Measurements from ENCODE around the gene FRMD3. TPM values are rescaled to one million over a fixed set of nuclear protein-coding genes. Genes with fewer than 3 reads are reported as not detected.
A peak's percentile ranks its signal among the peaks of the same experiment; 100 is the strongest.

The FRMD3 gene
- total RNA-seq, 1 experiment from 2014 or later = 1.9 TPM

DNA sequence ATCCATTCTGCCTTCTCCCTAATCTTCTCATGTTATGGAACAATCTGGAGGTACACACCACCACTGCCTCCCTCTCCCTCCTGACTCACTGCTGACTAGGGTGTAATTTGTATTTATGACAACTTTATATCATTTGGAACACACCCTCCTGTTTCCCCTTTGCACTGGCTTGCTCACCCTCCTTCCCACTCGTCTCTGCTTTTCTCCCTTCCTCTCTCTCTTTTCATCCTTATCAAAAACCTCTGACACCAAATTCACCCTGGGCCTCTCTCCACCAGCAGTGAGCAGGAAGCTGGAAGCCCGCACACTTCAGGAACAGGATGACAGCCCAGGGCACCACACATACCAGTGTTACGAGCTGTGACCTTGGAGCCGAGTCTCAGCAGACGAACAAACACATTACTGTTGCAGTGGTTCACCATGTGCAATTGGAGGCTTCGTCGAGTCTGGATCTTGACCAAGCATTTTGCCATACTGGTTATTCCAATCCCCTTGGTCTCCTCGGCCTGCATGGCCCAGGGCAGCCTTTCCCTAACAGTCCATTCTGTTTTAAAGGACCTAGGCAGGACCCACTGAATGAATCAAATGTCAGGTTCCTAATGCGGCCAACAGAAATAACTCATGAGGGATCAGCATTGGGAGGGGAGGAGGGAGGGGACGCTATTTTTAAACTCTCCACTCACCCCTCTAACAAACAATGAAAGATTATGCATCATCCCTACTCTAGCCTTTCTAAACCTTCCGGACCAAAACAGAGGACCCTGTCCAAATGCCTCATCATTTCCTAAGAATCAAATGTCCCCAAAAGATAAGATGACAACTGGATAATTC is 271.3 kb downstream of the FRMD3 start:
- Histone ChIP-seq H2AFZ (no peak overlapping the region), H3K4me2 (peak overlapping the region; percentile 24), H3K4me3 (no peak overlapping the region), H3K9me3 (ENCODE audit: insufficient read depth, low read depth) (no peaks in the 10 kb centered on the region), H3K9me2 (ENCODE audit: insufficient read depth) (no peaks in the 10 kb centered on the region), H3K27ac (no peak overlapping the region), H3K36me3 (ENCODE audit: low read depth) (no peaks in the 10 kb centered on the region), H3K4me1 (replicated peaks; ENCODE audit: insufficient read depth) (peaks cover 13% of the 10 kb centered on the region), H4K20me1 (ENCODE audit: insufficient read depth) (no peaks in the 10 kb centered on the region), H3K79me2 (ENCODE audit: low read depth) (no peaks in the 10 kb centered on the region), H3F3A (ENCODE audit: insufficient read depth, low read depth) (peaks cover 7% of the 10 kb centered on the region; the same call in 1 of the 2 replicates), H3K27me3 (ENCODE audit: insufficient read depth, low read depth) (no peaks in the 10 kb centered on the region)
- DNase-seq = peak in 1 of 2 experiments; percentile 48
- POLR2A ChIA-PET (ENCODE audit: unreplicated experiment) = interaction anchor here (0.6 kb wide), 1 partner anchor 206 kb away, joined by 3 read pairs; no protein-coding TSS in a partner anchor
- no TSS peak for BruUV-seq (replicated peaks)
- CTCF ChIA-PET = no interaction called here
- TF ChIP-seq CTCF (conservative IDR thresholded peaks at IDR 0.05) (no peak), EZH2 (IDR thresholded peaks at IDR 0.05; ENCODE audit: low read depth) (no peak)
- intact Hi-C loops (cut with micrococcal nuclease; ENCODE audit: unreplicated experiment) = no loop called here

DNA sequence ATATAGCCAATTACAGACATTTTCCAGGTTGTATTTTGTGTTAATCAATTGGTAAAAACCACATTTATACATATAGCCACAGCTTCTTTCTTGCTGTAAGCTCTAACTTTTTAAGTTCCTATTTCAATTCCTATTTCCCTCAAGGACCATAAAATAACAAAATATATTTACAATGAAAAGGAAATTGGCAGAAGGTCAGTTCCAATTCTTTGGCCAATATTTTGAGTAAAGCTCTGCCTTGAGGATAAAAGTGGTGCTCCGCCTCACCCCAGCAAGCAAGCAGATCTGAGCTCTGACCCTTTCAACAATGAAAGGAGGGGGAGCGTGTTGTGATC is 271.9 kb downstream of the FRMD3 start:
- POLR2A ChIA-PET (ENCODE audit: unreplicated experiment) = interaction anchor here (0.6 kb wide), 1 partner anchor 207 kb away, joined by 3 read pairs; no protein-coding TSS in a partner anchor
- H3K9me3 ChIP-seq (ENCODE audit: insufficient read depth, low read depth) = no peaks in the 10 kb centered on the region
- no peaks in the 10 kb centered on the region for H4K20me1 ChIP-seq (ENCODE audit: insufficient read depth)
- DNase-seq = no peak
- BruUV-seq (replicated peaks) = no TSS peak
- peaks cover 13% of the 10 kb centered on the region for H3K4me1 ChIP-seq (replicated peaks; ENCODE audit: insufficient read depth)
- intact Hi-C loops (cut with micrococcal nuclease; ENCODE audit: unreplicated experiment) = no loop called here
- H3F3A ChIP-seq (ENCODE audit: insufficient read depth, low read depth) = peaks cover 7% of the 10 kb centered on the region; the same call in 1 of the 2 replicates
- no peaks in the 10 kb centered on the region for H3K27me3 ChIP-seq (ENCODE audit: insufficient read depth, low read depth)
- no peaks in the 10 kb centered on the region for H3K79me2 ChIP-seq (ENCODE audit: low read depth)
- no peak overlapping the region for H3K27ac ChIP-seq
- no peaks in the 10 kb centered on the region for H3K9me2 ChIP-seq (ENCODE audit: insufficient read depth)
- H2AFZ ChIP-seq = no peak overlapping the region
- H3K4me2 ChIP-seq = peak overlapping the region; percentile 24
- no peak overlapping the region for H3K4me3 ChIP-seq
- no peaks in the 10 kb centered on the region for H3K36me3 ChIP-seq (ENCODE audit: low read depth)
- TF ChIP-seq CTCF (conservative IDR thresholded peaks at IDR 0.05) (no peak), EZH2 (IDR thresholded peaks at IDR 0.05; ENCODE audit: low read depth) (no peak)
- CTCF ChIA-PET = interaction anchor here (0.6 kb wide), 1 partner anchor 820 kb away, joined by 7 read pairs; no protein-coding TSS in a partner anchor

DNA sequence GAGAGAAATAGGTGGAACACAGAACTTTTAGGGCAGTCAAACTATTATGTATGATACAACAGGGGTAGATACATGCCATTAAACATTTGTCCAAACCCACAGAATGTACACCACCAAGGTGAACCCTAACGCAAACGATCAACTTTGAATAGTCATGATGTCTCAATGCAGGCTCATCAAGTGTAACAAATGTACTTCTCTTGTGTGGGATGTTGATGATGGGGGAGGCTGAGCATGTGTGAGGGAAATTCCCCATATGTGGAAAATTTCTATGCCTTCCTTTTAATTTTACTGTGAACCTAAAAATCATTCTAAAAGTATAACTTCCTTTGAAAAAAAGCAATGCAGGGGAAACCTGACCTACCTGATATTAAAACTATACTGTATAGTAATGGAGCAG is 273.9 kb downstream of the FRMD3 start:
- ChIA-PET CTCF (no interaction called here), POLR2A (ENCODE audit: unreplicated experiment) (no interaction called here)
- BruUV-seq (replicated peaks) = no TSS peak
- no peaks in the 10 kb centered on the region for H3K9me2 ChIP-seq (ENCODE audit: insufficient read depth)
- H3K27me3 ChIP-seq (ENCODE audit: insufficient read depth, low read depth) = no peaks in the 10 kb centered on the region
- TF ChIP-seq CTCF (conservative IDR thresholded peaks at IDR 0.05) (no peak), EZH2 (IDR thresholded peaks at IDR 0.05; ENCODE audit: low read depth) (no peak)
- no peaks in the 10 kb centered on the region for H4K20me1 ChIP-seq (ENCODE audit: insufficient read depth)
- H3K9me3 ChIP-seq (ENCODE audit: insufficient read depth, low read depth) = no peaks in the 10 kb centered on the region
- H3K27ac ChIP-seq = no peak overlapping the region
- H3K4me1 ChIP-seq (replicated peaks; ENCODE audit: insufficient read depth) = peaks cover 13% of the 10 kb centered on the region
- H2AFZ ChIP-seq = no peak overlapping the region
- no peak overlapping the region for H3K4me3 ChIP-seq
- no peaks in the 10 kb centered on the region for H3K36me3 ChIP-seq (ENCODE audit: low read depth)
- no peak overlapping the region for H3K4me2 ChIP-seq
- H3K79me2 ChIP-seq (ENCODE audit: low read depth) = no peaks in the 10 kb centered on the region
- peaks cover 7% of the 10 kb centered on the region; the same call in 1 of the 2 replicates for H3F3A ChIP-seq (ENCODE audit: insufficient read depth, low read depth)
- intact Hi-C loops (cut with micrococcal nuclease; ENCODE audit: unreplicated experiment) = no loop called here
- no peak for DNase-seq
